Panc1 (cell line): Measurements from ENCODE around the gene HSF2BP.

Experiments
- TCF7L2 ChIP-seq: IDR thresholded peaks from 2 replicates; pipeline ENCODE4 v1.6.1; 2011; ENCODE audit warnings: mild to moderate bottlenecking, low read depth, low read length, inconsistent platforms
- TF ChIP-seq, protein P1 (sequence below), 2 experiments: IDR thresholded peaks; 2 replicates each; pipeline ENCODE4 v1.6.1; 2011 to 2012; ENCODE audit warnings: low read depth in 2 of 2, control low read depth in 1 of 2, low read length in 1 of 2, mild to moderate bottlenecking in 1 of 2, moderate library complexity in 1 of 2; ENCODE audit not compliant: insufficient read depth in 1 of 2

- TF ChIP-seq, protein P1, sequence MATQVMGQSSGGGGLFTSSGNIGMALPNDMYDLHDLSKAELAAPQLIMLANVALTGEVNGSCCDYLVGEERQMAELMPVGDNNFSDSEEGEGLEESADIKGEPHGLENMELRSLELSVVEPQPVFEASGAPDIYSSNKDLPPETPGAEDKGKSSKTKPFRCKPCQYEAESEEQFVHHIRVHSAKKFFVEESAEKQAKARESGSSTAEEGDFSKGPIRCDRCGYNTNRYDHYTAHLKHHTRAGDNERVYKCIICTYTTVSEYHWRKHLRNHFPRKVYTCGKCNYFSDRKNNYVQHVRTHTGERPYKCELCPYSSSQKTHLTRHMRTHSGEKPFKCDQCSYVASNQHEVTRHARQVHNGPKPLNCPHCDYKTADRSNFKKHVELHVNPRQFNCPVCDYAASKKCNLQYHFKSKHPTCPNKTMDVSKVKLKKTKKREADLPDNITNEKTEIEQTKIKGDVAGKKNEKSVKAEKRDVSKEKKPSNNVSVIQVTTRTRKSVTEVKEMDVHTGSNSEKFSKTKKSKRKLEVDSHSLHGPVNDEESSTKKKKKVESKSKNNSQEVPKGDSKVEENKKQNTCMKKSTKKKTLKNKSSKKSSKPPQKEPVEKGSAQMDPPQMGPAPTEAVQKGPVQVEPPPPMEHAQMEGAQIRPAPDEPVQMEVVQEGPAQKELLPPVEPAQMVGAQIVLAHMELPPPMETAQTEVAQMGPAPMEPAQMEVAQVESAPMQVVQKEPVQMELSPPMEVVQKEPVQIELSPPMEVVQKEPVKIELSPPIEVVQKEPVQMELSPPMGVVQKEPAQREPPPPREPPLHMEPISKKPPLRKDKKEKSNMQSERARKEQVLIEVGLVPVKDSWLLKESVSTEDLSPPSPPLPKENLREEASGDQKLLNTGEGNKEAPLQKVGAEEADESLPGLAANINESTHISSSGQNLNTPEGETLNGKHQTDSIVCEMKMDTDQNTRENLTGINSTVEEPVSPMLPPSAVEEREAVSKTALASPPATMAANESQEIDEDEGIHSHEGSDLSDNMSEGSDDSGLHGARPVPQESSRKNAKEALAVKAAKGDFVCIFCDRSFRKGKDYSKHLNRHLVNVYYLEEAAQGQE (IDR thresholded peaks at IDR 0.05; ENCODE audit: insufficient read depth in 1 of 2, low read depth in 2 of 2, low read length in 1 of 2), result no peak
- no peak for TF ChIP-seq TCF7L2
Observed at GRCh38 chr21:43646550-43647260, 12.6 kb downstream of the HSF2BP start.
